ENCODE measurements around the gene SERPINA6. TPM values are rescaled to one million over a fixed set of nuclear protein-coding genes. Genes with fewer than 3 reads are reported as not detected.
A peak's percentile ranks its signal among the peaks of the same experiment; 100 is the strongest.

The SERPINA6 gene
- total and polyA plus RNA-seq, 3 donors from 2014 or later: 1.8 TPM; not detected in 2

DNA sequence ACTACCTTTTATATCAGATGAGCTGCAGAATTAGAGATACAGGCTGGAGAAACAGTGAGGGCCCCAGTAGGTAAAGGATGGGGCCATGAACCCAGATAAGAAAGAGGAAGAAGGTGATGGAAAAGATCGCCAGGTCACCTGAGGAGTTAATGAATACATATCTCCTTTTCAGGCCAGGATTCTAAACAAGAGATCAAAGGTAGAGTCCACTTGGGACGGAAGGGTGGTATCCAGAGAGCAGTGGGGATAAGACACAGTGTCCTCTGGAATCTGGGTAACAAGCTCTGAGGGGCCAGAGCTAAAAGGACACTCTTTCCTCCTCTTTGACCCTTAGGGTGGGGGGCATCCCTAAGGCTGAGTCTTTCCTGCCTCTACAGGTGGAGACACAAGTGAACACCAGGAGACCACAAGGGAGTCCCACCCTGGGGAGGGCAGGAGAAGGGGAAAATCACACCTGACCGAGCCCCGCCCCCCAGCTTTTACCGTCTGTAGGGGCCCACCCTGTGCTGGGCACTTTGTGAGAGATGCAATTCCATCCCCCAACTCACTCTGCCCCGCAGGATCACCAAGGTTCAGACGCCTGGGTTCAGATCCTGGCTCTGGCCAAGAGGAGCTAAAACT, 37.9 kb upstream of the SERPINA6 start:
- Histone ChIP-seq H3K27ac (no peak overlapping the region), H3K4me3 (no peak overlapping the region), H3K27me3 (no peaks in the 10 kb centered on the region), H3K9me3 (no peaks in the 10 kb centered on the region), H3K36me3 (ENCODE audit: low read depth, missing control alignments) (no peaks in the 10 kb centered on the region), H3K4me1 (no peaks in the 10 kb centered on the region)
- TF ChIP-seq CTCF (IDR thresholded peaks at IDR 0.05) (no peak), POLR2A (IDR thresholded peaks at IDR 0.05) (no peak)
- intact Hi-C loops (cut with DNase I; ENCODE audit: low total_unique reads): no loop called here
- no peak for DNase-seq
- 67 to 76% methylated on average over 7 of the region's 7 CpGs for WGBS, 2 donors

DNA sequence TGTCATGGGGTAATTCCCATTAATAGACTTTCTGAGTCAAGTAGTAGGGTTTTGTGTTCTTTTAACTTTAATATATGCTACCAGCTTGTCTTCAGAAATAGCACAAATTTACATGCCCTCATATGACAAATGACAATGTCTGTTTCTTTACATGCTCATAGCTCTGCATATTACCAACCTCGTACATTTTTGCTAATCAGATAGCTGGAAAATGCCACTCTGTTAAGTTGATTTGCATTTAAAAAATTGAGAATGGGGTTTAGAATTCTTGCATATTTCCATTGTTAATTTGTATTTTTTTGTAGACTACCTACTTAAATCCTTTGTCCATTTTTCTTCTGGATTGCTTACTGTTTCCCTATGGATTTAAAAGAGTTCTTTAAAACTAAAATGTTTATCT, 34.0 kb upstream of the SERPINA6 start:
- Histone ChIP-seq H3K27me3 (no peaks in the 10 kb centered on the region), H3K9me3 (no peaks in the 10 kb centered on the region), H3K36me3 (ENCODE audit: low read depth, missing control alignments) (no peaks in the 10 kb centered on the region), H3K27ac (no peak overlapping the region), H3K4me1 (no peaks in the 10 kb centered on the region), H3K4me3 (no peak overlapping the region)
- WGBS, 2 donors: 76% methylated on average over 1 of the region's 1 CpG
- intact Hi-C loops (cut with DNase I; ENCODE audit: low total_unique reads): no loop called here
- DNase-seq: no peak
- TF ChIP-seq POLR2A (IDR thresholded peaks at IDR 0.05) (no peak), CTCF (IDR thresholded peaks at IDR 0.05) (no peak)

DNA sequence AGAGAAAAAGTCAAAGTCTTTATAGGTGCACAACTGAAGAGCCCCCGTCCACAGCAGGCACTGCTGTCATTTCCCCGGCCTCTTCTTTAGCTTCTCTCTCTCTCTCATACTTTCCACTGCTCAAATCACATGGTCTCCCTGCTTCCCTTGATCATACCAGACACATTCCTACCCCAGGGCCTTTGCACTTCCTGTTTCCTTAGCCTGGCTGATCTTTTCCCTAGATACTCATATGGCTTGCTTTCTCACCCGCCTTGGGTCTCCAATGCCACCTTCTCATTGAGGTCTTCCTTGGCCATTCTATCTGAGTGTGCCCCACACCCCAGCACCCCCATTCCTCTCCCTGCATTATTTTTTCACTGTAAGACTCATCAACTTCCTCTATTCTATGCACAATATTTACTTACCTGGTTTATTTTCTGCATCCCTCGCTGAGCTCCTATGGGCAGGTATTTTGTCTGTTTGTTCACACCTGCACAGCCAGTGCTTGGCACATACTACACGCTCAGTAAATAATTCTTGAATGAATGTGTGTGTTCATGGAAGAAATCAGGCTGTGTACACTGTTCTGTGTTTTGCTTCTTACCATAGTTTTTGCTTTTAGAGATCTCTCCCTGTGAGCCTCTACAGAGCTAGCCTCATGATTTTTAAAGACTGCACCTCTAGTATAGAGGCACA, 33.4 kb upstream of the SERPINA6 start:
- H3K27me3 ChIP-seq: no peaks in the 10 kb centered on the region
- TF ChIP-seq POLR2A (IDR thresholded peaks at IDR 0.05) (no peak), CTCF (IDR thresholded peaks at IDR 0.05) (no peak)
- H3K9me3 ChIP-seq: no peaks in the 10 kb centered on the region
- no peaks in the 10 kb centered on the region for H3K36me3 ChIP-seq (ENCODE audit: low read depth, missing control alignments)
- no peak for DNase-seq
- H3K27ac ChIP-seq: no peak overlapping the region
- H3K4me1 ChIP-seq: no peaks in the 10 kb centered on the region
- intact Hi-C loops (cut with DNase I; ENCODE audit: low total_unique reads): no loop called here
- 89 to 90% methylated on average over 5 of the region's 5 CpGs for WGBS, 2 donors
- no peak overlapping the region for H3K4me3 ChIP-seq

- peak in 2 of 3 experiments; percentile 40 to 47 for TF ChIP-seq CTCF (IDR thresholded peaks at IDR 0.05)
- no peak for TF ChIP-seq POLR2A (IDR thresholded peaks at IDR 0.05)
- H3K36me3 ChIP-seq (ENCODE audit: low read depth, missing control alignments): no peaks in the 10 kb centered on the region
- no peaks in the 10 kb centered on the region for H3K4me1 ChIP-seq
- H3K4me3 ChIP-seq: no peak overlapping the region
- H3K27ac ChIP-seq: no peak overlapping the region
- H3K27me3 ChIP-seq: no peaks in the 10 kb centered on the region
- WGBS, 2 donors: 25 to 44% methylated on average over 4 to 15 of the region's 15 CpGs
- no peaks in the 10 kb centered on the region for H3K9me3 ChIP-seq
- intact Hi-C loops (cut with DNase I; ENCODE audit: low total_unique reads): no loop called here
- peak; percentile 53 for DNase-seq
These were observed 32.2 kb upstream of the SERPINA6 start for GRCh38 chr14:94355191-94355794.

All from testis (tissue), 3 donors.